GM21515 (cell line): ENCODE data around the gene PRPH.
A peak's percentile ranks its signal among the peaks of the same experiment; 100 is the strongest.
"Not testable (repeated sequence)": the region's sequence is repeated elsewhere in the genome, so short reads cannot be mapped to it uniquely, and the experiment has no call there.

Source experiments
- ATAC-seq: cut with Tn5 transposase; IDR thresholded peaks from one replicate; pipeline ENCODE4 v1.9.1; 2021; ENCODE audit not compliant: unreplicated experiment

PRPH gene

DNA sequence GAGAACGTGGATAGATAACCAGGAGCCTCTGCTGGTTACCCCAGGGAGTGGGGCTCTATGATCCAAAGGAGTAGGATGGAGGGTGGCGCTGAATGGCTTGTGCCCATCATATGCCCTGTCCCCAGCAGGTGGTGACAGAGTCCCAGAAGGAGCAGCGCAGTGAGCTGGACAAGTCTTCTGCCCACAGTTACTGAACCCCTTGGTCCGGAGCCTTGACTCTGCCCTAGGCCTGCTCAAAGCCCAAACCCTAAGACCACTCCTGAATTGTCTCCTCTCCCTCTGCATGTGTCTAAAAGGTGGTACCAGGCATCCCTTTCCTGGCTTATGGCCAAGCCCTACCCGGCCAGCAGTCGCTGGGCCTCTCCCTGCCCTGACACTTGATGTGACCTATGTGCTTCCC, 3.2 kb downstream of the PRPH start:
- ATAC-seq = no peak

DNA sequence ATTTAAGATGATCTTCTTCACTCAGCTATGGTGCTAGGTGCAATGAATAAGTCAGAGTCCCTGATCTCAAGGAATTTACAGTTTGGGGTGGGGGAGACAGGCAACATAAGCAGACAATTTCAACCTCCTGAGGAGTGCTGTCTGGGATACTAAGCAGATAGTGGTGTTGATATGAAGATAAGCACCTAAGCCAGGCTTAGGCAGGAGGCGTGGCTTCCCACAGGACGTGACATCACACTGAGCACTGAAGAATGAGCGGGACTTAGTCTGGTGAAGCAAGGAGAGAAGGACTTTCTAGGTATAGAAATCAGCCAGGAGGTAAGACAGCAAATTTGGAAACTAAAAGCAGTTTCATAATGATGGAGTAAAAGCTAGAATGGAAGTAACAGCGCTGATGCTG, 6.8 kb downstream of the PRPH start:
- no peak for ATAC-seq

DNA sequence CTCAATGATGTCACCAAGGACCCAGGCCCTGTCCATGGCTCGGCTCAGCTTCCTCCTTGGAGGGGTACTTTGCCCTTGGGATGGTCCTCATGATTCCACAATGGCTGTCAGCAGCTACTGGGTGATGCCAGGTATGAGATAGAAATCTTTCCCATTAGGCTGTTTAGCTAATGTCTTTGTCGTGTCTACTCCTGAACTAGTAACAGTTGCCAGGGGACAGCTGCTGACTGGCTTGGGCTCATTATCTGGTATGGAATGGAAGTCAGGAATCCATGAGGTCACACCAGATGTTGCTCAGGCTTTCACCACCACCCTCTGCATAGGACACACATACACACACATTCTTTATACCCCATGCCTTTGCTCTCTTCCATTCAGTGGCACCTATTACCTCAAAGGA, 9.2 kb downstream of the PRPH start:
- no peak for ATAC-seq

DNA sequence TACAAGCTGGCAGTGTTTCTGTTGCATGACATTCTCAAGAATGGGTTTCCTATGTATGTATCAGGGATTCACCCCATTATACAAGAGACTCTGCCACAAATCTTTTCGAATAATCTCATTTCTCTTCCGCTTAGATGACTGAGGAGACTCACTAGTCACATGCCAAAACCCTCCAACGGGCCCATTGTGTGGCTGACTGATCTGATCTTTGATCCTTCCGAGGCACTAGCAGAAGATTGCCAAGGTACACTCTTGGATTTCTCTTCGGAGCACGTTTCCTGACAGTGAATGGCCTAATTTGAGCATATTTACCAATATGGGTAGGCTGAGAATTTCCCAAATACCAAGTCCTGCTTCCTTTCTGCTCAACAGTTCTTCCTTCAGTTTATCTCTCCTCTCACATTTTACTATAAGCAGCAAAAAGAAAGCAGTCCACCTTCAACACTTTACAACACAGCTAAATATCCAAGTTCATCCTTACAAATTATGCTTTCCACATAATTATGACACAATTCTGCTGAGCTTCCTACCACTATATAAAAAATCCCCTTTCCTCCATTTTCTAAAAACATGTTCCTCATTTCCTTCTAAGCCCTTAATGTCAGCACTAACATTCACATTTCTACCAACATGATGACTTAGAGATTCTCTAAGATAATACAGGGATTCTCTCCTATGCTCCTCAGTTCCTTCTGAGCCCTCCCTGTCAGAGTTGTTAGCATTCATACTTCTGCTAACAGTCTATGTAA, 11.0 kb downstream of the PRPH start:
- no peak for ATAC-seq

DNA sequence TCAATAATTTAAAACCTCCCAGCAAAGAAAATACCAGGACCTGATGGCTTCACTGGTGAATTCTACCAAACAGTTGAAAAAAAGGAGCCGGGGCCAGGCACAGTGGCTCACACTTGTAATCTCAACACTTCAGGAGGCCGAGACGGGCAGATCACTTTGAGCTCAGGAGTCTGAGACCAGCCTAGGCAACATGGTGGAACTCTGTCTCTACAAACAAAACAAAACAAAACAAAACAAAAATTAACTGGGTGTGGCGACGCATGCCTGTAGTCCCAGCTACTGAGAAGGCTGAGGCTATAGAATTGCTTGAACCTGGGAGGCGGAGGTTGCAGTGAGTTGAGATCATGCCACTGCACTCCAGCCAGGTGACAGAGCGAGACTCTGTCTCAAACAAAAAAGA, 14.4 kb downstream of the PRPH start:
- ATAC-seq = no peak

DNA sequence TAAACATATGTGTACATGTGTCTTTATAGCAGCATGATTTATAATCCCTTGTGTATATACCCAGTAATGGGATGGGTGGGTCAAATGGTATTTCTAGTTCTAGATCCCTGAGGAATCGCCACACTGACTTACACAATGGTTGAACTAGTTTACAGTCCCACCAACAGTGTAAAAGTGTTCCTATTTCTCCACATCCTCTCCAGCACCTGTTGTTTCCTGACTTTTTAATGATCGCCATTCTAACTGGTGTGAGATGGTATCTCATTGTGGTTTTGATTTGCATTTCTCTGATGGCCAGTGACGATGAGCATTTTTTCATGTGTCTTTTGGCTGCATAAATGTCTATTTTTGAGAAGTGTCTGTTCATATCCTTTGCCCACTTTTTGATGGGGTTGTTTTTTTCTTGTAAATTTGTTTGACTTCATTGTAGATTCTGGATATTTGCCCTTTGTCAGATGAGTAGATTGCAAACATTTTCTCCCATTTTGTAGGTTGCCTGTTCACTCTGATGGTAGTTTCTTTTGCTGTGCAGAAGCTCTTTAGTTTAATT, 15.6 kb downstream of the PRPH start:
- not testable (repeated sequence) for ATAC-seq

DNA sequence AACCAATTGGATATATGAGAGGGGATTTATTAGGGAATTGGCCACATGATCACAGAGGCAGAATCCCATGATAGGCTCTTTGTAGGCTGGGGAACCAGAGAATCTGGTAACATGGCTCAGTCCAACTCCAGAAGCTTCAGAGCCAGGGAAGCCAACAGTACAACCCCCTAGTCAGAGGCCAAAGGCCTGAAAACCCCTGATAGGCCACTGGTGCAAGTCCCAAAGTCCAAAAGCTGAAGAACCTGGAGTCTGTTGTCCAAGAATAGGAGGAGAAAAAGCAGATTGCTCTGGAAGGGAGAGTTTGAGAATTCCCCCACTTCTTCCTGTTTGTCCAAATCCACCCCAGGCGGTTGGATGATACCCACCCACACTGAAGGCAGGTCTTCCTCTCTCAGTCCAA, 19.9 kb downstream of the PRPH start:
- ATAC-seq = no peak

DNA sequence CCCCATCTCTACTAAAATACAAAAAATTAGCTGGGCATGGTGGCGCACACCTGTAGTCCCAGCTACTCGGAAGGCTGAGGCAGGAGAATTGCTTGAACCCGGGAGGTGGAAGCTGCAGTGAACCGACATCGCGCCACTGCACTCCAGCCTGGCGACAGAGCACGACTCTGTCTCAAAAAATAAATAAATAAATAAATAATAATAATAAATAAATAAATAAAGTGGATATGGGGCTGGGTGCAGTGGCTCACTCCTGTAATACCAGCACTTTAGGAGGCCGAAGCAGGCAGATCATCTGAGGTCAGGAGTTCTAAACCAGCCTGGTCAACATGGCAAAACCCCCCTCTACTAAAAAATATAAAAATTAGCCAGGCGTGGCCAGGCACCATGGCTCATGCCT, 22.2 kb downstream of the PRPH start:
- not testable (repeated sequence) for ATAC-seq

DNA sequence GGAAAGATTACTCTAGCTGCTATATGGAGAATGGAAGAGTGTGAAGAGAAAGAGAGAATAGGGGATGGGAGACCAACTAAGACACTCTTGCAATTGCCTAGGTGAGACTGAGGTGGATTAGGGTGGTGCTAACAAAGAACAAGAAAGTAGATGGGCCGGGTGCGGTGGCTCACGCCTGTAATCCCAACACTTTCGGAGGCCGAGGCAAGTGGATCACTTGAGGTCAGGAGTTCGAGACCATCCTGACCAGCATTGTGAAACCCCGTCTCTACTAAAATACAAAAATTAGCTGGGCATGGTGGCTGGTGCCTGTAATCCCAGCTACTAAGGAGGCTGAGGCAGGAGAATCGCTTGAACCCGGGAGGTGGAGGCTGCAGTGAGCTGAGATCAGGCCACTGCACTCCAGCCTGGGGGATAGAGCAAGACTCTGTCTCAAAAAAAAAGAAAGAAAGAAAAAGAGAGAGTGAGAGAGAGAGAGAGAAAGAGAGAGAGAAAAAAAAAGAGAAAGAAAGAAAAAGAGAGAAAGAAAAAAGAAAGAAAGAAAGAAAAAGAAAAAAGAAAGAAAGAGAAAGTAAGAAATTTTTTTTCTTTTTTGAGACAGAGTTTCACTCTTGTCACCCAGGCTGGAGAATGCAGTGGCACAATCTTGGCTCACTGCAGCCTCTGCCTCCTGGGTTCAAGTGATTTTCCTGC, 25.6 kb downstream of the PRPH start:
- ATAC-seq = not testable (repeated sequence)

DNA sequence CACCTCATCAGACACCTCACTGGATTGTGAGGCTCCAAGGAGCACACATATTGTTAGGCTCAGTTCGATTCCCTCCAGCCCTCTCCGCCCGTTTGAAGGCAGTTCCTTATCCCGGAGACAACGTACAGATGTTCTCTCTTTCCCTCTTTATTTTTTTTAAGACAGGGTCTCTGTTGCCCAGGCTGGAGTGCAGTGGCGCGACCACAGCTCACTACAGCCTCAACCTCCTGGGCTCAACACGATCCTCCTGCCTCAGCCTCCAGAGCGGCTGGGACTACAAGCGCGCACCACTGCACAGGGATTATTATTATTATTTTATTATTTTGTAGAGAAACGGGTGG, 27.4 kb downstream of the PRPH start:
- ATAC-seq = no peak

DNA sequence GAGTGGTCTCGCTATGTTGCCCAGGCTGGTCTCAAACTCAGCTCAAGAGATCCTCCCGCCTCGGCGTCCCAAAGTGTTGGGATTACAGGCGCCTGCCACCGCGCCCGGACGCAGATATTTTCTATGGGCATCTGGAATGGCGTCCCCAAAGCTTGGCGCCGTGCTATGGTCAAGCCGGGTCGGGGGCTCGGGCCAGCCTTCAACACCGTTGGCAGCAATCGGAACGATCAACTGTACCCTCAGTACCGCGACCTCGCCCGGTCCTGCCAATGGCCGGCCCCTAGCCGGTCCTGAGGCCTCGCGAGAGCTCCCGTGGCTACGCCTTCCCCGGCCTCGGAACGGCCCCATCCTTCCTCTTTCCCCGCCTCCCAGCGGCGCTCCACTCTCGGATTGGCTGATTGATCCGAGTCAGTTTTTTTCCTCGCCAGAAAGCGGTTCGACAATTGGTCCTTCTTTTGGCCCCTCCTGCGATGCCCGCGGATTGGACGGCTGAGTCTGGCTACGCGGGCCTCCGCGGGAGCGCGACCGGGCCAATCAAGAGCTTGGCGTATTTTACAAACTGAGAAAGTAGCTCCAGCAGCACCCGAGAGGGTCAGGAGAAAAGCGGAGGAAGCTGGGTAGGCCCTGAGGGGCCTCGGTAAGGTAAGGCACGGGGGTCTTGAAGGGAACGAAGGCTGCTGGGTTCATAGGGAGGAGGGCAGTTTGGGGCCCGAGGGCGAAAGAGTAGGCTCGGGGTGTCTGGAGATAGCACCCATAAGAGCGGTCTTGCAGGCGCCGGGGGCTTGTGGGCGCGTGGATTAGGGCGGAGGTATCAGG, 28.0 kb downstream of the PRPH start, which contains the start of gene TROAP:
TSS of gene TROAP (plus strand) at position 548 of the 816 bp plus-strand sequence. CDS start 354 bp downstream, outside the sequence.
- peak; percentile 97 for ATAC-seq

DNA sequence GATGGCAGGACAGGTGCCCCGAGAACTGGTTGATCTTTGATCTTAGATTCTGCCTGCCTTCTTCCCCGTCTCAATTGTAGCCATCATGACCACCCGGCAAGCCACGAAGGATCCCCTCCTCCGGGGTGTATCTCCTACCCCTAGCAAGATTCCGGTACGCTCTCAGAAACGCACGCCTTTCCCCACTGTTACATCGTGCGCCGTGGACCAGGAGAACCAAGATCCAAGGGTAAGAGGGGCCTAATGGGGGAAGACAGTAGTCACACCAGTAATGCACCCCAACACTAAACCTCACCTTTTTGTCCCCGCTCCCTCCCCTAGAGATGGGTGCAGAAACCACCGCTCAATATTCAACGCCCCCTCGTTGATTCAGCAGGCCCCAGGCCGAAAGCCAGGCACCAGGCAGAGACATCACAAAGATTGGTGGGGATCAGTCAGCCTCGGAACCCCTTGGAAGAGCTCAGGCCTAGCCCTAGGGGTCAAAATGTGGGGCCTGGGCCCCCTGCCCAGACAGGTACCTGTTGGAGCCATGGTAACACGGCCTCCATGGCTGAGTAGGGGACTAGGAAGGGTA, 28.7 kb downstream of the PRPH start:
- no peak for ATAC-seq

DNA sequence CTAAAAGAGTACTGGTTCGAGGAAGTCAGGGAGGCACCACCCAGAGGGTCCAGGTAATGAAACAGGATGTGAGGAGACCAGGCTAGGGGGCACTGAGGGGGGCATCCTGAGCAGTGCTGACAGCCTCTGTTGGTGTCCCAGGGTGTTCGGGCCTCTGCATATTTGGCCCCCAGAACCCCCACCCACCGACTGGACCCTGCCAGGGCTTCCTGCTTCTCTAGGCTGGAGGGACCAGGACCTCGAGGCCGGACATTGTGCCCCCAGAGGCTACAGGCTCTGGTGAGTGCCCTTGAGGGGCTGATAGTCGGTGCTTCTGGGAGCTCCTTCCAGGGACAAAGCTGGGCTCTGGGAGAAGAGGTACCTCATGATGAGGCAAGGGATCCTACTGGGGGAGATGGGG, 30.7 kb downstream of the PRPH start:
- ATAC-seq = no peak

DNA sequence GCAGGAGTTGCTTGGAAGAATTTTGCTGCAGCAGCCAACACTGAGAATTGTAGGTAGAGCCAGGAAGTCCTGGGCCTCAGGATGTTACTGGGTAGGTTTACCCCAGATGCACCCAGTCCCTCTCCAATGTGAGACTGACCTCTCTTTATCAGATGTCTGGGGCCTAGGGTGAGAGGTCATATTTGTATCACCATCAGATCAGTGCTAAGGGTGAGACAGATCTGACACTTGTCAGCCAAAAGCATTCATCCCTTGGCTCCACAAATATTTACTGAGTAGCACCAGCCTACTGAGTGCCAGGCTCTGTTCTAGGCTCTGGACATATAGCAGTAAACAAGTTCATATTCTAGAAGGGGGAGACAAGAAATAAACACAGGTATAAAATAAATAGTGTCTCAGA, 32.4 kb downstream of the PRPH start:
- ATAC-seq = no peak

DNA sequence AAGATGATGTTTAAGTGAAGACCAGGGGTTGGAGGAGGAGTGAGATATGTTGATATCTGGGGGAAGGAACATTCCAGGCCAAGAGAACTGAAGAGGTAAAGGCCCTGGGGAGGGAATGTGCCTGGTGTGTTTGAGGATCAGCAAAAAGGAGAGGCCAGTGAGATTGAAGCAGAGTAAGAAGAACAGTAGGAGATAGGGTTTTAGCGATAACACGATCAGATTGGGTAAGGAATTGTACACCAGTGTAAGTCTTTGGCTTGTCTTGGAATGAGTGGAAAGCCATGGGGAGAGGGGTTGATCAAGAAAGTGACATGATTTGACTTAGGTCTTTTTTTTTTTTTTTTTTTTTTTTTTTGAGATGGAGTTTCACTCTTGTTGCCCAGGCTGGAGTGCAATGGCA, 32.9 kb downstream of the PRPH start:
- no peak for ATAC-seq

DNA sequence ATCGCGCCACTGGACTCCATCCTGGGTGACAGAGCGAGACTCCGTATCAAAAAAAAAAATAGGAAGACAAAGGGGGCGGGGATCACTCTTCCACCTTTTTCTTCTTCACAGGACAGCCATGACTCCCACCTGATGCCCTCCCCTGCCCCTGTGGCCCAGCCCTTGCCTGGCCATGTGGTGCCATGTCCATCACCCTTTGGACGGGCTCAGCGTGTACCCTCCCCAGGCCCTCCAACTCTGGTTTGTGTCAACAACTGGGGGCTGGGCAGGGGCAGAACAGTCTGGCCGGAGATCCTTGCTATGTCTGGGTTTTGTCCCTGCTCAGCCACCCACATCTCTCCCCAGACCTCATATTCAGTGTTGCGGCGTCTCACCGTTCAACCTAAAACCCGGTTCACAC, 33.9 kb downstream of the PRPH start:
- ATAC-seq = no peak

DNA sequence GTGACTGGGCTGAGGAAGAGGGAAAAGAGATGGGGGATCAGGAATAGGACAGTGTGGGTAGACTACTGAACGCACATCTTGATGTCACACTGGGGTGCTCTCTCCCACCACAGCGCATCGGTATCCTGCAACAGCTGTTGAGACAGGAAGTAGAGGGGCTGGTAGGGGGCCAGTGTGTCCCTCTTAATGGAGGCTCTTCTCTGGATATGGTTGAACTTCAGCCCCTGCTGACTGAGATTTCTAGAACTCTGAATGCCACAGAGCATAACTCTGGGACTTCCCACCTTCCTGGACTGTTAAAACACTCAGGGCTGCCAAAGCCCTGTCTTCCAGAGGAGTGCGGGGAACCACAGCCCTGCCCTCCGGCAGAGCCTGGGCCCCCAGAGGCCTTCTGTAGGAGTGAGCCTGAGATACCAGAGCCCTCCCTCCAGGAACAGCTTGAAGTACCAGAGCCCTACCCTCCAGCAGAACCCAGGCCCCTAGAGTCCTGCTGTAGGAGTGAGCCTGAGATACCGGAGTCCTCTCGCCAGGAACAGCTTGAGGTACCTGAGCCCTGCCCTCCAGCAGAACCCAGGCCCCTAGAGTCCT, 35.2 kb downstream of the PRPH start:
- ATAC-seq = no peak

DNA sequence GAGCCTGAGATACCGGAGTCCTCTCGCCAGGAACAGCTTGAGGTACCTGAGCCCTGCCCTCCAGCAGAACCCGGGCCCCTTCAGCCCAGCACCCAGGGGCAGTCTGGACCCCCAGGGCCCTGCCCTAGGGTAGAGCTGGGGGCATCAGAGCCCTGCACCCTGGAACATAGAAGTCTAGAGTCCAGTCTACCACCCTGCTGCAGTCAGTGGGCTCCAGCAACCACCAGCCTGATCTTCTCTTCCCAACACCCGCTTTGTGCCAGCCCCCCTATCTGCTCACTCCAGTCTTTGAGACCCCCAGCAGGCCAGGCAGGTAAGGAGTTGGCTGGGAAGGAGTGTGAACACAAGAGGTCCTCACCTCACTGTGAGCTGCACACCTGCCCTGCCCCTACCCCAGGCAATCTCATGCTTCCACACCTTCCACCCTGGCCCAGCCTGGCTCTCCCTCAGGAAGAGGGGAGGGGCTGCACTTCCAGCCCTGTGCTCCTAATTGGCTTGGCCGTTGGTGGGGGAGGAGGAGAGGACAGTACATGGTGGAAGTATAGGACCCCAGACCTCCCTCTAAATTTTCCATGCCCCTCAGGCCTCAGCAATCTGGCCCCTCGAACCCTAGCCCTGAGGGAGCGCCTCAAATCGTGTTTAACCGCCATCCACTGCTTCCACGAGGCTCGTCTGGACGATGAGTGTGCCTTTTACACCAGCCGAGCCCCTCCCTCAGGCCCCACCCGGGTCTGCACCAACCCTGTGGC, 35.9 kb downstream of the PRPH start:
- no peak for ATAC-seq

DNA sequence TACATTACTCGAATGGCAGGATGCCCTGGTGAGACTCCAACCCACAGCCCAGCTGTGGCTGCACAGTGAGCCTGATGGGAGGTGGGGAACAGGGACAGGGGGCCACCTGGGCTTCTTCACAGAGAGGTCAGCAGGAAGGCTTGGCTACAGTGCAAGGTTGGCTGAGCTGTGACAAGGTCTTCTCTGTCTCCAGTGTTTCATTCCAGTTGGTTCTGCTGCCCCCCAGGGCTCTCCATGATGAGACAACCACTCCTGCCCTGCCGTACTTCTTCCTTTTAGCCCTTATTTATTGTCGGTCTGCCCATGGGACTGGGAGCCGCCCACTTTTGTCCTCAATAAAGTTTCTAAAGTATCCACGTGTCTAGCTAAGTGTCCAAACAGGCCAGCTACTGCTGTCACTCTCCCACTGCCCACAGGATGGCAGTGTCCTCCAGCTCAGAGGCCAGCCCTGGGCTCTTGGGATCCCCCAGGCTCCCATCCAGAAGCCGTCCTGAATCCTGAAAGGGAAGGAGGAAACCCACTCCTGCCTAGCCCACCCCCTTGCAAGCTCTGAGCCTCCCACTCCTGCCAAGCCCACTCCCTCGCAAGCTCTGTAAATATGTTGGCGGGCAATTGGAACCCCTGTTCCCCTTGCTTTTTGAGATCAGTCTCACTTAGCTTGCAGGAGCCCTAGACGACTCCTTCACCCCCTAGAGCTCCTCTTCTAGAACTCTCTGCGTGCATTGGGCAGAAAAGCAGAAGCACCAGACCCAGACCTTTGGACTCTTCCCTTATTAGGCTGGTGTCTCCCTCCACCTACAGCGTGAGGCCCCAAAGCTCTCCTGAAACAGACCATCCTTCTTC, 36.7 kb downstream of the PRPH start:
- ATAC-seq = no peak
